Activated B cell treated with CpG ODN at 0.5 μM for 24 hours (primary cell): ENCODE data around the gene ANKRD44. TPM values are rescaled to one million over a fixed set of nuclear protein-coding genes. Genes with fewer than 3 reads are reported as not detected.

Source experiments
- ATAC-seq: fragments of 200-7000 bp; cut with Tn5 transposase; one replicate; pipeline ENCODE4 v1.10.0; 2021; ENCODE audit warnings: low read depth, mild to moderate bottlenecking, moderate library complexity
- CTCF ChIA-PET: fragments of 350-600 bp; sonication (Branson Sonifier 250); formaldehyde crosslinking; loops from one replicate; lab custom pipeline; 2021; ENCODE audit warnings: antibody characterized with exemption; lab: Charles Lee
- POLR2A ChIA-PET: fragments of 350-600 bp; sonication (Branson Sonifier 250); formaldehyde crosslinking; loops from one replicate; lab custom pipeline; 2021; ENCODE audit warnings: antibody characterized with exemption; lab: Charles Lee
- DNase-seq: peaks from one replicate; pipeline ENCODE4 v3.0.0; 2022
- H3K27ac Mint-ChIP-seq: one replicate; pipeline ENCODE4 v1.8.0; 2020; ENCODE audit warnings: mixed read lengths
- H3K27me3 Mint-ChIP-seq: one replicate; pipeline ENCODE4 v1.8.0; 2021; ENCODE audit warnings: mixed read lengths
- H3K36me3 Mint-ChIP-seq: one replicate; pipeline ENCODE4 v1.8.0; 2021; ENCODE audit warnings: low read depth, mixed read lengths
- H3K4me1 Mint-ChIP-seq: one replicate; pipeline ENCODE4 v1.8.0; 2021; ENCODE audit warnings: mixed read lengths
- H3K4me3 Mint-ChIP-seq: one replicate; pipeline ENCODE4 v1.8.0; 2020; ENCODE audit warnings: mild to moderate bottlenecking, mixed read lengths
- H3K9me3 Mint-ChIP-seq: one replicate; pipeline ENCODE4 v1.8.0; 2020; ENCODE audit warnings: mixed read lengths
- intact Hi-C: fragments of 100-400 bp; cut with micrococcal nuclease; formaldehyde crosslinking; loops from one replicate; pipeline ENCODE4 v1.15.1; 2024
- total RNA-seq: library from RNA; stranded (reverse); gene quantifications from 2 replicates; pipeline ENCODE4 v1.2.3, GENCODE V29; 2022
- TF ChIP-seq, protein P1 (sequence below): fragments of 200-600 bp; IDR thresholded peaks from one replicate; pipeline ENCODE4 v1.8.0; 2022; ENCODE audit warnings: antibody characterized with exemption, mild to moderate bottlenecking

ANKRD44 gene
- 154 and 185 TPM in 2 replicates for total RNA-seq

DNA sequence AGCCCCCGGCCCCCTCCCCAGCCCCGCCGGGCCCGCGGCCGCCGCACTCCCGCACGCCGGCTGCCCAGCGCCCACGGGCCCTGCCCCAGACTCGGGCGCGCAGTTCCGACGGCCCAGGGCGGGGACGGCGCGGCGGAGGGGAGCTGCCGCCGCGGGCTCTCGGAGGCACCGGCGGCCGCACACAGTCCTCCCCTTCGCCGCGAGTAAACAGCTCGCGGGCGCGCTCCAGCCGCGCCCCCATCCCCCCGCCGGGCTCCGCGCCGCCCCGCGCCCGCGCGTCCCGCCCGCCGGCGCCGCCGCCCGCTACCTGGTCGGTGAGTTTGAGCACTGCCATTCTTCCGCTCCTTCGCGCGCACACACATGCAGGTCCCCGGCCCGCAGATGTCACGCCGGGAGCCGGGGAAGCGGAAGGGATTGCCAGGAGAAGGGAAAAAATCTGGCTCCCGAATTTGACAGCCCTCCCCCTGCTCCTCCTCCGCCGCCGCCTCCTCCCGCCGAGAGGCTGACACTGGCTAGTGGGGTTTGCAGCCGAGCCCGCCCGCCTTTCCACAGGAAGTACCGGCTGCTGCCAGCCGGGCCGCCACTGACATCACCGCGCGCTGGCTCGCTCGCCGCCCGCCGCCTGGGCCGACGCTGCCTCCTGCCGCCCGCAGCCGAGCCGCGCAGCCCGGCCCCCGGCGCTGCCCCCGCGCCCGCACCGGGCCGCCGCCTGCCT is at the start of gene ANKRD44:
ANKRD44 (minus strand) TSS at position 510 of the 715 bp plus-strand sequence; CDS start at position 334, 176 bp downstream.
- Mint-ChIP-seq H3K27me3 (no peaks in the 10 kb centered on the region), H3K4me1 (peaks cover 48% of the 10 kb centered on the region), H3K36me3 (peaks cover 16% of the 10 kb centered on the region), H3K27ac (peak within 1 kb of the TSS; percentile 95), H3K9me3 (no peaks in the 10 kb centered on the region), H3K4me3 (peak within 1 kb of the TSS; percentile 95)
- ATAC-seq (peak; percentile 77), DNase-seq (peak; percentile 82)
- CTCF ChIA-PET, result interaction anchor here (0.7 to 8.2 kb wide), 11 partner anchors 15 to 298 kb away, joined by 3 to 110 read pairs (median 12); no protein-coding TSS in a partner anchor
- intact Hi-C loops, result loop anchor here (1.0 to 5.0 kb wide), 6 partner anchors 52 to 197 kb away; partner anchors contain the start of gene SF3B1
- POLR2A ChIA-PET, result interaction anchor here (0.6 to 9.3 kb wide), 25 partner anchors 14 to 196 kb away, joined by 3 to 173 read pairs (median 6); partner anchors contain the start of gene HSPE1
- TF ChIP-seq, protein P1, sequence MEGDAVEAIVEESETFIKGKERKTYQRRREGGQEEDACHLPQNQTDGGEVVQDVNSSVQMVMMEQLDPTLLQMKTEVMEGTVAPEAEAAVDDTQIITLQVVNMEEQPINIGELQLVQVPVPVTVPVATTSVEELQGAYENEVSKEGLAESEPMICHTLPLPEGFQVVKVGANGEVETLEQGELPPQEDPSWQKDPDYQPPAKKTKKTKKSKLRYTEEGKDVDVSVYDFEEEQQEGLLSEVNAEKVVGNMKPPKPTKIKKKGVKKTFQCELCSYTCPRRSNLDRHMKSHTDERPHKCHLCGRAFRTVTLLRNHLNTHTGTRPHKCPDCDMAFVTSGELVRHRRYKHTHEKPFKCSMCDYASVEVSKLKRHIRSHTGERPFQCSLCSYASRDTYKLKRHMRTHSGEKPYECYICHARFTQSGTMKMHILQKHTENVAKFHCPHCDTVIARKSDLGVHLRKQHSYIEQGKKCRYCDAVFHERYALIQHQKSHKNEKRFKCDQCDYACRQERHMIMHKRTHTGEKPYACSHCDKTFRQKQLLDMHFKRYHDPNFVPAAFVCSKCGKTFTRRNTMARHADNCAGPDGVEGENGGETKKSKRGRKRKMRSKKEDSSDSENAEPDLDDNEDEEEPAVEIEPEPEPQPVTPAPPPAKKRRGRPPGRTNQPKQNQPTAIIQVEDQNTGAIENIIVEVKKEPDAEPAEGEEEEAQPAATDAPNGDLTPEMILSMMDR, result no peak

DNA sequence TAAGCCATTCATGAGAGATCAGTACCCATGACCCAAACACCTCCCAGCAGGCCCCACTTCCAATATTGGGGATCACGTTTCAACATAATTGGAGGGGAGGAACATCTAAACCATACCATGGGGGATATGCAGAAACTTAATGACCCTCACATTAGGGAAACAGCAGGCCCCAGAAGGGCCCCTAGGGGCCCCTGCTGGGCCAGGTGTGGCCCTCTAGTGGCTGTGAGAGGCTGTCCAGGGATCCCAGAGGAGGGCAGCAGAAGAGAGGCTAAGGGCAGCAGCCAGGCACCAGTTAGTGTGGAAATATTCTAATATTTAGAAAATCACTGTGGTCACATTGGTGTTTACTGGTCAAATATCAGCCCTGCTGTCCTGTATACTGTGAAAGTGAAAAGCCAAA is 49.3 kb upstream of the ANKRD44 start:
- H3K9me3 Mint-ChIP-seq, result no peaks in the 10 kb centered on the region
- no peak overlapping the region for H3K4me3 Mint-ChIP-seq
- H3K27me3 Mint-ChIP-seq, result no peaks in the 10 kb centered on the region
- H3K36me3 Mint-ChIP-seq, result no peaks in the 10 kb centered on the region
- no peak for DNase-seq
- TF ChIP-seq, protein P1, result no peak
- H3K4me1 Mint-ChIP-seq, result no peaks in the 10 kb centered on the region
- ChIA-PET POLR2A (no interaction called here), CTCF (interaction anchor here (1.6 kb wide), 1 partner anchor 170 kb away, joined by 5 read pairs; no protein-coding TSS in a partner anchor)
- H3K27ac Mint-ChIP-seq, result no peak overlapping the region
- intact Hi-C loops, result loop anchor here (5.0 kb wide), 1 partner anchor 48 kb away; the partner anchor contains the start of gene ANKRD44
- peak; percentile 31 for ATAC-seq

DNA sequence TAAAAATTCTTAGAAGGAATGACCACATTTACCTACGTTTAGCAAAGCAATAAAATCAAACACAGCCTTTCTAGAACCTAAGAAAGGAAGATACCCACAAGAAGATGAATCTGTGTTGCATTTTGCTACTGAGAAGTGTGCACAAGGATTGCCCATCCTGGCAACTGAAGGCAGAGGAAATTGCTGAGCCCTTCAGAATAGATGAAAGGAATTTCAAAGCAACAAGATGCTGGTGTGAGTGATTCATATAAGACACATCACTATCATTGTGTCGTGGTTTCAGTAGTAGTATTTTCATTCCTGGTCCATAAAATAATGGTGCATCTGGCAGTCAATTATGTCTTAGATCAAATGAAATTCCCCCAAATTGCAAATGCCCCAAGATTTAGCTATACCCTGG is 48.4 kb upstream of the ANKRD44 start:
- TF ChIP-seq, protein P1, result no peak
- ATAC-seq, result no peak
- Mint-ChIP-seq H3K4me3 (no peak overlapping the region), H3K9me3 (no peaks in the 10 kb centered on the region), H3K27ac (no peak overlapping the region), H3K27me3 (no peaks in the 10 kb centered on the region), H3K4me1 (no peaks in the 10 kb centered on the region), H3K36me3 (no peaks in the 10 kb centered on the region)
- ChIA-PET POLR2A (no interaction called here), CTCF (interaction anchor here (0.6 to 1.1 kb wide), 3 partner anchors 98 to 244 kb away, joined by 3 to 4 read pairs (median 3); no protein-coding TSS in a partner anchor)
- no peak for DNase-seq
- intact Hi-C loops, result no loop called here

DNA sequence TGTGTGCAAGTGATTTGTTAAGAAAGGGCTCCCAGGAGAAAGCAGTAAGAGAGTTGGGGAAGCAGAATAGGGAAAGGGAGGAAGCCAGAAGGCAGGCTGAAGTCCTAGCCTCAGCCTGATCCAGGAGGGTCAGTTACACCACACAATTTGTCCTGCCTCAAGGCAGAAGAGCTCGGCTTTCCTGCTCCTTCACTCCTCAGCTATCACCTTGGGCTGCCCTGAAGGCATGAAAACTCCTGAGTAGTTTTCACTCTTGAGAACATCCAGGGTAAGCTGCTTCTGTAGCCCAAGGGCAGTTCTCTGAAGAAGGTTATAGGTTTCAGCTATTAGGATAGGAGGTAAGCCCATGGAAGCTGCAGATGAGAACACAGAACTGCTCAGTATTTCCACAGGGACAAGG is 47.4 kb upstream of the ANKRD44 start:
- no peaks in the 10 kb centered on the region for H3K4me1 Mint-ChIP-seq
- ChIA-PET CTCF (interaction anchor here (1.1 to 2.2 kb wide), 2 partner anchors 206 to 245 kb away, joined by 3 to 8 read pairs; no protein-coding TSS in a partner anchor), POLR2A (no interaction called here)
- H3K4me3 Mint-ChIP-seq, result no peak overlapping the region
- H3K27ac Mint-ChIP-seq, result no peak overlapping the region
- DNase-seq, result no peak
- ATAC-seq, result no peak
- intact Hi-C loops, result no loop called here
- H3K9me3 Mint-ChIP-seq, result no peaks in the 10 kb centered on the region
- TF ChIP-seq, protein P1, result no peak
- no peaks in the 10 kb centered on the region for H3K36me3 Mint-ChIP-seq
- no peaks in the 10 kb centered on the region for H3K27me3 Mint-ChIP-seq

DNA sequence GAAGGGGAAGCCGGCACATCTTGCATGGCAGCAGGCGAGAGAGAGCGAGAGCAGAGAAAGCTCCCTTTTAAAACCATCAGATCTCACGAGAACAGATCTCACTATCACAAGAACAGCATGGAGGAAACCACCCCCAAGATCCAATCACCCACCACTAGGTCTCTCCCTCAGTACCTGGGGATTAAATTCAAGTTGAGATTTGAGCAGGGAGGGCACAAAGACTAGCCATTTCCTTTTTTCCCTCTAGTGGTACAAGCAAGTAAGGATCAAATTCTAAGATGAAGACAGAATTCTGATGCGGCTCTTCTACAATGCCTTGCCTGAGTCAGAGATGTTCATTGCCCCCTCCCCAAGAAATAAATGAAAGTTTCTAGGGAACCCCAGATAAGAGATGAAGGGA is 45.6 kb upstream of the ANKRD44 start:
- Mint-ChIP-seq H3K4me3 (no peak overlapping the region), H3K36me3 (no peaks in the 10 kb centered on the region), H3K27me3 (no peaks in the 10 kb centered on the region), H3K9me3 (no peaks in the 10 kb centered on the region), H3K4me1 (no peaks in the 10 kb centered on the region), H3K27ac (no peak overlapping the region)
- ATAC-seq (peak; percentile 45), DNase-seq (no peak)
- TF ChIP-seq, protein P1, result no peak
- POLR2A ChIA-PET, result no interaction called here
- intact Hi-C loops, result loop anchor here (1.0 kb wide), 1 partner anchor 165 kb away; no protein-coding TSS in a partner anchor
- CTCF ChIA-PET, result interaction anchor here (2.2 kb wide), 1 partner anchor 243 kb away, joined by 8 read pairs; no protein-coding TSS in a partner anchor
